ENCODE results near the gene POU4F2.

POU4F2 gene, protein sequence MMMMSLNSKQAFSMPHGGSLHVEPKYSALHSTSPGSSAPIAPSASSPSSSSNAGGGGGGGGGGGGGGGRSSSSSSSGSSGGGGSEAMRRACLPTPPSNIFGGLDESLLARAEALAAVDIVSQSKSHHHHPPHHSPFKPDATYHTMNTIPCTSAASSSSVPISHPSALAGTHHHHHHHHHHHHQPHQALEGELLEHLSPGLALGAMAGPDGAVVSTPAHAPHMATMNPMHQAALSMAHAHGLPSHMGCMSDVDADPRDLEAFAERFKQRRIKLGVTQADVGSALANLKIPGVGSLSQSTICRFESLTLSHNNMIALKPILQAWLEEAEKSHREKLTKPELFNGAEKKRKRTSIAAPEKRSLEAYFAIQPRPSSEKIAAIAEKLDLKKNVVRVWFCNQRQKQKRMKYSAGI

DNA sequence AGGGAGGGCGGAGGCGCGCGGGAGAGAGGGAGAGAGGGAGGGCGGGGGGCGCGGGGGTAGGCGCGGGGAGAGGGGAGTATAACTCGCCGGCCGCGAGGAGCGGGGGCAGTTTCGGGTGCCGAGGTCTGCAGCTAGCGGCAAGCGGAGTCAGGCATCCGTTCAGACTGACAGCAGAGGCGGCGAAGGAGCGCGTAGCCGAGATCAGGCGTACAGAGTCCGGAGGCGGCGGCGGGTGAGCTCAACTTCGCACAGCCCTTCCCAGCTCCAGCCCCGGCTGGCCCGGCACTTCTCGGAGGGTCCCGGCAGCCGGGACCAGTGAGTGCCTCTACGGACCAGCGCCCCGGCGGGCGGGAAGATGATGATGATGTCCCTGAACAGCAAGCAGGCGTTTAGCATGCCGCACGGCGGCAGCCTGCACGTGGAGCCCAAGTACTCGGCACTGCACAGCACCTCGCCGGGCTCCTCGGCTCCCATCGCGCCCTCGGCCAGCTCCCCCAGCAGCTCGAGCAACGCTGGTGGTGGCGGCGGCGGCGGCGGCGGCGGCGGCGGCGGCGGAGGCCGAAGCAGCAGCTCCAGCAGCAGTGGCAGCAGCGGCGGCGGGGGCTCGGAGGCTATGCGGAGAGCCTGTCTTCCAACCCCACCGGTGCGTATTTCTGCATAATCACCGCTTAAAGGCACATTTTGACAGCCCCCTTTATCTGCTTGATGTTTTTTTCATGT is at the start of gene POU4F2:
TSS of gene POU4F2 (plus strand) at position 108 of the 720 bp plus-strand sequence. CDS start at position 356, 248 bp downstream.
- H3K4me3 ChIP-seq (ENCODE audit: low read depth, low read length), result peak within 1 kb of the TSS; percentile 25
- TF ChIP-seq, protein P1, sequence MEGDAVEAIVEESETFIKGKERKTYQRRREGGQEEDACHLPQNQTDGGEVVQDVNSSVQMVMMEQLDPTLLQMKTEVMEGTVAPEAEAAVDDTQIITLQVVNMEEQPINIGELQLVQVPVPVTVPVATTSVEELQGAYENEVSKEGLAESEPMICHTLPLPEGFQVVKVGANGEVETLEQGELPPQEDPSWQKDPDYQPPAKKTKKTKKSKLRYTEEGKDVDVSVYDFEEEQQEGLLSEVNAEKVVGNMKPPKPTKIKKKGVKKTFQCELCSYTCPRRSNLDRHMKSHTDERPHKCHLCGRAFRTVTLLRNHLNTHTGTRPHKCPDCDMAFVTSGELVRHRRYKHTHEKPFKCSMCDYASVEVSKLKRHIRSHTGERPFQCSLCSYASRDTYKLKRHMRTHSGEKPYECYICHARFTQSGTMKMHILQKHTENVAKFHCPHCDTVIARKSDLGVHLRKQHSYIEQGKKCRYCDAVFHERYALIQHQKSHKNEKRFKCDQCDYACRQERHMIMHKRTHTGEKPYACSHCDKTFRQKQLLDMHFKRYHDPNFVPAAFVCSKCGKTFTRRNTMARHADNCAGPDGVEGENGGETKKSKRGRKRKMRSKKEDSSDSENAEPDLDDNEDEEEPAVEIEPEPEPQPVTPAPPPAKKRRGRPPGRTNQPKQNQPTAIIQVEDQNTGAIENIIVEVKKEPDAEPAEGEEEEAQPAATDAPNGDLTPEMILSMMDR (conservative IDR thresholded peaks at IDR 0.05; ENCODE audit: low read depth, low read length), result no peak
- DNase-seq (ENCODE audit: low read depth), result peak; percentile 19

DNA sequence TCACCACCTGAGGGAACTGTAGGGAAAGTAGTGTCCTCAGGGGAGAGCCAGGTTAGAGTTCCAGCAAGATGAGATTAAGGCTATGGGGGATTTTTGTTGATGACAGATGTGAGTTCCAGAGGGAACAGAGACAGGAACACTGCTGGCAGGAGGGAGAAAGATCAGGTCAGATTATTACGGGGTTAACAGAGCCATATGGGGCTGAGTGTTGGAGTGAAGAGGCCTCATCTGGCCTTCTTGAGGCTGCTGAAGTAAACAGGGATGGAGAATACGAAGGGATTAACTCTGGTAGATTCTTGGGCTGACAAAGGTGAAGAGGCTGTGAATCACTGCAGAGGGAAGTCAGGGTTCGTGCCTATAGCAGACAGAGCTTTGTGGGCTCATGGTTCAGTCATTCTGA is 47.9 kb upstream of the POU4F2 start:
- no peak for DNase-seq (ENCODE audit: low read depth)
- no peak overlapping the region for H3K4me3 ChIP-seq (ENCODE audit: low read depth, low read length)
- TF ChIP-seq, protein P1 (conservative IDR thresholded peaks at IDR 0.05; ENCODE audit: low read depth, low read length), result no peak

DNA sequence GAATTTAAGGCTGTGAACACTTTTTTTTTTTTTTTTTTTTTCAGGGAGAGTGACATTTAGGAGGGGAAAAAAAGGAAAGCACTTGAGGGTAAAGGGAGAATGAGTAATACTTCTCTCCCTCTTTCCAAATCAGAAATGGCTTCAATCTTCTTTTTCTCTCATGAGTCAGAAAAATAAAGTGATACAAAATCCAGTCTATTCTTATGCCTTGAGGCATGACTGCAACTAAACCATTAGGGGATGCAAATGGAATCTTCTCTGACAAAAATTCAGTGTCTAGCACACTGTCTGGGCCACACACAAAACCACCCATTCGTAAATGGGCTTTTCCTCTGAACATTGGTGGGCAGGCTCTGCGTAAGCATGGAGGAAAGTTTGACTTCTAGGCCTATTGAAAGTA is 46.7 kb upstream of the POU4F2 start:
- no peak for DNase-seq (ENCODE audit: low read depth)
- H3K4me3 ChIP-seq (ENCODE audit: low read depth, low read length), result no peak overlapping the region
- TF ChIP-seq, protein P1 (conservative IDR thresholded peaks at IDR 0.05; ENCODE audit: low read depth, low read length), result no peak

DNA sequence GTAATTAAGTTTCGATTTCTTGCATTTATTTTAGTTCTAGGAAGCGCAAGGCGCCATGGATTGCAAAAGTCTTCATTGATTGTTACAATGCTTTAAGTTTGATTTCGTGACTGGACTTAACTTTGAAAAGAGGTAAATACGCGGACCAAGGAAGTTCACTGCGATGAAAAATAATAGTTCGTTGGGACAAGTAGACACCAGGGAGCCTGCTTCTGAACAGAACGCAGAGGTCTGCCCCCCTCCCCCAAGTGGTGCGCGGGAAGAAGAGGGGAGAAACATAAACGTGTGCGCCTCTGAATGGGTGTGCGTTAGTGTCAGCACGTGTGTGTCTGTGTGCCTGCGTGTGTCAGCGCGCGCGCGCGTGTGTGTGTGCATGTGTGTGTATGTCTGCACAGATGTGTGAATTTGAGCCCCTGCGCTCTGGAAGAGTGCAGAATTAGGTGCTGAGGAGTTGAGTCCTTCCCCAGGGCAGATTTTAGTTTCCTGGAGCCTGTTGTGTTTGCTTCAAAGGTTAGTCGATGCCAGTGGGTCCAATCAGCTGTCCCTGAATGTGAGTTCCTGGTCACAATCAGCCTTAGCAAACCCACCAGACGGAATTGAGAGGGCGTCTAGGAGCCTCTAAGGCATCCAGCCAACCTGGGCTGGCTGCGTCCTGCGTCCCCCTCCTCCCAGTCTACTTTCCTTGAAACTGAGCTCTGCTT is 5.8 kb upstream of the POU4F2 start:
- TF ChIP-seq, protein P1 (conservative IDR thresholded peaks at IDR 0.05; ENCODE audit: low read depth, low read length), result no peak
- H3K4me3 ChIP-seq (ENCODE audit: low read depth, low read length), result no peak overlapping the region
- DNase-seq (ENCODE audit: low read depth), result no peak

DNA sequence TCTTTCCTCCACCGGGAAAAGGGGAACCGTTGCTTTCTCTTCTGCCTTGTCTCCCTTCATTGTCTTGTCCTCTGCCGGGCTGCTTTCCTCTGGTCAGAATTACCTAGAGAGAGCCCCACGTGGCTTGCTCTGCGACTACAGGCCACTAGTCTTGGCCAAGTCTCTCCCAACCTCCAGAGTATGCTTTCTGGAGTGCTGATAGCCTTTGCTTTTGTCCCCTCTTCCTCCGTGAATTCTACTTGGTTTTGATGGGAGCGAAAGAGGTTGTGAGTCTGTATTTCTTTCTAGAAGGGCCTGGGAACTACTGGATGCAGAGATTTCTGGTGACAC is 5.3 kb upstream of the POU4F2 start:
- TF ChIP-seq, protein P1 (conservative IDR thresholded peaks at IDR 0.05; ENCODE audit: low read depth, low read length), result no peak
- no peak overlapping the region for H3K4me3 ChIP-seq (ENCODE audit: low read depth, low read length)
- no peak for DNase-seq (ENCODE audit: low read depth)

DNA sequence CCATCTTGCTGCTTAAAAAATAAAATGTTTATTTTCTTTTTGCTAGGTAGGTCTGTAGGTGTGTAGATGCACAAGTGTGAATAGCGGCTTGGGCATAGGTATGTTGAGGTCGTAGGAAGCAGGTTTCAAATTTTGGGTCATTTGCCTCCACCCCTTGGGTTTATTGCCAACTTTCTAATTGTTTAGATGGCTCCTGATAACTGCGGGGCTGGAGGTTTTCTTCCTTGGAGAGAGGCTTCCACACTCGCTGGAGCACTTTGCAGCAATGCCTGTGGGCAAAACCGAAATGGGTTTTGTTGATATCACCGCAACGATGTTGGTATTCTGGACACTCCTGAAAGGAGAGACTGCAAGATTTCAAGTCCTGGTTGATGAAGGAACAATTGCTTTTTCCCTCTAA is 3.9 kb upstream of the POU4F2 start:
- no peak for DNase-seq (ENCODE audit: low read depth)
- H3K4me3 ChIP-seq (ENCODE audit: low read depth, low read length), result no peak overlapping the region
- TF ChIP-seq, protein P1 (conservative IDR thresholded peaks at IDR 0.05; ENCODE audit: low read depth, low read length), result no peak

Measured in choroid plexus epithelial cell (primary cell).